Measurements from ENCODE around the gene TSACC. TPM values are rescaled to one million over a fixed set of nuclear protein-coding genes. Genes with fewer than 3 reads are reported as not detected.
"Not testable (repeated sequence)": the region's sequence is repeated elsewhere in the genome, so short reads cannot be mapped to it uniquely, and the experiment has no call there.

The TSACC gene
- total and polyA plus RNA-seq, 2 of the 8 experiments (the other 6 are each of a cell fraction or from before 2014, with no cell fraction given), result 1.0 to 5.0 TPM

DNA sequence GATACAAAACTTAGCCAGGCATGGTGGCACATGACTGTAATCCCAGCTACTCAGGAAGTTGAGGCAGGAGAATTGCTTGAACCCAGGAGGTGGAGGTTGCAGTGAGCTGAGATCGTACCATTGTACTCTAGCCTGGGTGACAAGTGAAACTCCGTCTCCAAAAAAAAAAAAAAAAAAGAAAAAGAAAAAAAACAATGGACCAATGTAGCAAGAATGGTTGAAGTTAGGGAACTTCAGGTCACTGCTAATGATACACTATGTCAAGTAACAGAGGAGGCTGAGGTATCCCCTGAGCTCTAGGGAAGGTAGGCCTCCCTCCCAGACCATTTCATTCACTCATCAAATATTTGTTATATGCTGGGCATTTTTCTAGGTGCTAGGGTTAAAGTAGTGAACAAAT lies 7.7 kb downstream of the TSACC start:
- not testable (repeated sequence) for FAIRE-seq; H3K4ac ChIP-seq (replicated peaks; ENCODE audit: insufficient read length, low read depth, low read length); H2BK5ac ChIP-seq (ENCODE audit: low read depth, low read length); H3K23ac ChIP-seq (ENCODE audit: insufficient read length); H3K23me2 ChIP-seq (ENCODE audit: low read depth, low read length); H3K27ac ChIP-seq (ENCODE audit: low read depth, low read length); H3K9ac ChIP-seq (replicated peaks in 1 of 4; ENCODE audit: extremely low read depth in 1 of 4, low read depth in 3 of 4, low read length in 3 of 4); H3K27me3 ChIP-seq (replicated peaks in 1 of 4; ENCODE audit: control insufficient read depth in 3 of 4, extremely low read depth in 1 of 4, insufficient read depth in 3 of 4, low read length in 3 of 4); H3K14ac ChIP-seq (ENCODE audit: insufficient read length); H3K18ac ChIP-seq (ENCODE audit: extremely low read depth, low read length); H4K91ac ChIP-seq (replicated peaks; ENCODE audit: insufficient read length, low read length); H3K79me2 ChIP-seq (ENCODE audit: control insufficient read depth in 1 of 2, insufficient read depth in 2 of 2, low read length in 2 of 2); H4K20me1 ChIP-seq (replicated peaks in 1 of 2; ENCODE audit: control insufficient read depth in 1 of 2, insufficient read depth in 2 of 2, low read length in 2 of 2); H3K56ac ChIP-seq (replicated peaks; ENCODE audit: insufficient read length, low read depth, low read length); H4K5ac ChIP-seq (ENCODE audit: insufficient read length, low read depth, low read length); H3K4me1 ChIP-seq (replicated peaks in 1 of 4; ENCODE audit: control insufficient read depth in 3 of 4, insufficient read depth in 4 of 4, low read length in 3 of 4); H3K4me3 ChIP-seq (ENCODE audit: extremely low read depth in 1 of 4, insufficient read depth in 2 of 4, low read depth in 3 of 4, low read length in 4 of 4); H2BK20ac ChIP-seq (ENCODE audit: low read length); DNase-seq (ENCODE audit: low read depth in 1 of 2, low spot score in 2 of 2); H2BK120ac ChIP-seq (replicated peaks; ENCODE audit: low read depth, low read length); H3K79me1 ChIP-seq (ENCODE audit: low read depth, low read length); H2AK5ac ChIP-seq (ENCODE audit: low read depth, low read length); H2BK12ac ChIP-seq (ENCODE audit: low read depth, low read length); H2AFZ ChIP-seq (ENCODE audit: low read length); H2BK15ac ChIP-seq (ENCODE audit: low read length); H3K9me3 ChIP-seq (ENCODE audit: insufficient read depth in 2 of 2, low read depth in 1 of 2, low read length in 1 of 2); H3K36me3 ChIP-seq (ENCODE audit: control insufficient read depth in 2 of 4, insufficient read depth in 4 of 4, low read length in 3 of 4); H4K8ac ChIP-seq (ENCODE audit: extremely low read depth, insufficient read depth, low read length); H3K4me2 ChIP-seq (ENCODE audit: insufficient read depth in 1 of 2, low read depth in 2 of 2, low read length in 2 of 2)
- CTCF ChIA-PET (ENCODE audit: partially characterized antibody), result interaction anchor here (0.6 to 7.3 kb wide), 4 partner anchors 14 to 157 kb away, joined by 3 to 60 read pairs (median 3); no protein-coding TSS in a partner anchor
- WGBS, 2 experiments (ENCODE audit: extremely low coverage in 1 of 2, insufficient coverage in 1 of 2, insufficient read length in 1 of 2, insufficient replicate concordance in 2 of 2, low coverage in 1 of 2, low lambda C conversion rate in 2 of 2, missing lambda C conversion rate in 1 of 2), result 83% methylated on average over 2 of the region's 2 CpGs; no CpG with 5 or more reads in 1 of the 2 experiments
- POLR2A ChIA-PET (ENCODE audit: partially characterized antibody), result interaction anchor here (0.8 to 2.0 kb wide), 2 partner anchors 13 to 100 kb away, joined by 3 to 5 read pairs; no protein-coding TSS in a partner anchor

Data from H1 (cell line).